GM21381 (cell line): ENCODE results near the gene CCDC40.
"Not testable (repeated sequence)": the region's sequence is repeated elsewhere in the genome, so short reads cannot be mapped to it uniquely, and the experiment has no call there.

Experiments
- ATAC-seq: cut with Tn5 transposase; IDR thresholded peaks from one replicate; pipeline ENCODE4 v1.9.1; 2021; ENCODE audit warnings: mild to moderate bottlenecking, moderate library complexity; ENCODE audit not compliant: unreplicated experiment

Gene CCDC40

DNA sequence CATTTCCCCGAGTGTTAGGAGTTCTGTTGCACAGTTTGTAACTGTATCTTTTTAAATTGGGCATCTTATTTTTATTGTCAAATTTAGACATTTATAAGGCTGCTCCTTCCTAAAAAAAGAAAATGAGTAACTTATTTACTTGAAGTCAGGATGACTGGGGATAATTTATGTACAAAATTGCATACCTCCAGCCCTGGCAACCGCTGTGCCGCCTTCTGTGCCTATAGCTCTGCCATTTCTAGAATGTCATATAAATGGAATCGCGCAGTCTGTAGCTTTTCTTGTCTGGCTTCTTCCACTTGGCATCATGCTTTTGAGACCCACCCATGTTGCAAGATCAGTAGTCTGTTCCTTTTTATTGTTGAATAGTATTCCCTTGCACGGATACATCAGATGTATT is 36.0 kb downstream of the CCDC40 start:
- ATAC-seq = no peak

DNA sequence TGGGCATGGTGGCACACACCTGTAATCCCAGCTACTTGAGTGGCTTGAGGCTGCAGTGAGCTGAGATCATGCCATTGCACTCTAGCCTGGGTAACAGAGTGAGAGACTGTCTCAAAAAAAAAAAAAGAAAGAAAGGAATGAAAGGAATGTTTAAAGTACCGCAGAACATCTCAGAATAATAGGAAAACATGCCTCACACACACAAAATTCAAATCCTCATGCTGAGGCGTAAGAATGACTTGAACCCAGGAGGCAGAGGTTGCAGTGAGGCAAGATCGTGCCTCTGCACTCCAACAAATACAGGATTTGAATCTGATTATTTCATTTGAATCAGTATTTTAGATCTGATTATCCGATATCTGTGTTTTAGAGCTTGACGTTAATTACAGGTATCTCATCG is 43.6 kb downstream of the CCDC40 start:
- ATAC-seq = no peak

DNA sequence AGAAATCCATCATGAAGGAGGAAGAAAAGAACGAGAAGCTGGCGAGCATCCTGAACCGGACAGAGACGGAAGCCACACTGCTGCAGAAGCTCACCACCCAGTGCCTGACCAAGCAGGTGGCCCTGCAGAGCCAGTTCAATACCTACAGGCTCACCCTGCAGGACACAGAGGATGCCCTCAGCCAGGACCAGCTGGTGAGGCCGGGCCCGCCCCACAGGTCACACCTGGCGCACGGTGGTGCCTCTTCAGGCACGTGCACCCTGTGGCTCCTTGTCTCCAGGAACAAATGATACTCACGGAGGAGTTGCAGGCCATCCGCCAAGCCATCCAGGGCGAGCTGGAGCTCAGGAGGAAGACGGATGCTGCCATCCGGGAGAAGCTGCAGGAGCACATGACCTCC is 45.2 kb downstream of the CCDC40 start:
- no peak for ATAC-seq

DNA sequence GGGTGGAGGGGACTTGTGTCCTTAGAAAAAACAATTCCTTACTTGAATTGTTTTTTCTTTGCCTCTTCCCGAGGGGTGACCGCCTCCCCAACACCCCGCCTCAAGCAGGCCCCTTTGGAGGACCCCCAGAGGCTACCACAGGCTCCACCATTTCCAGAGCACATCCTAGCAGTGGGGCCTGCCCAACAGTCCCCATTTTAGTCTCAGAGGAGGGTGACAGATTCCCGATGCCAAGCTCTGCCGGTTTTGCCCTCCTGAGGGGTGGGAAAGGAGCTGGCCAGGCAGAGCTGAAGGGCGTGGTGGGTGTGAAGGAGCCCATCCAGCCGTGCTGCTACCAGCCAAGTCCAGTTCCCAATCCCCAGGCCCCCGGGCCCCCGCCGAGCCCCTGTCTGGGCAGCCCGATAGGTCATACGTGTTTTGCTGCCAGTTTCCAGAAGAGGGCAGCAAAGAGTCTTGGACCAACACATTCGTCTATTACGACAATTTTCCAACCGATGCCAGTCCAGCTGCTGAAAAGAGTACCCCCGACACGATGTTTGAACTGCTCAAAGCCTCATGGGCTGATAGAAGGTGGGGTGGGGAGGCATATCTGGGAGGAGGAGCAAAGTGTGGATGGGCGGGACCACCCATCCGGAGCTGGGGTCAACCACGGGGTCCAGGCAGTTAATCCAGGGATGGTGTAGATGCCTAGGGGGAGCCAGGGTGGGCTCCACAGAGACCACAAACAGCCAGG is 46.1 kb downstream of the CCDC40 start:
- no peak for ATAC-seq

DNA sequence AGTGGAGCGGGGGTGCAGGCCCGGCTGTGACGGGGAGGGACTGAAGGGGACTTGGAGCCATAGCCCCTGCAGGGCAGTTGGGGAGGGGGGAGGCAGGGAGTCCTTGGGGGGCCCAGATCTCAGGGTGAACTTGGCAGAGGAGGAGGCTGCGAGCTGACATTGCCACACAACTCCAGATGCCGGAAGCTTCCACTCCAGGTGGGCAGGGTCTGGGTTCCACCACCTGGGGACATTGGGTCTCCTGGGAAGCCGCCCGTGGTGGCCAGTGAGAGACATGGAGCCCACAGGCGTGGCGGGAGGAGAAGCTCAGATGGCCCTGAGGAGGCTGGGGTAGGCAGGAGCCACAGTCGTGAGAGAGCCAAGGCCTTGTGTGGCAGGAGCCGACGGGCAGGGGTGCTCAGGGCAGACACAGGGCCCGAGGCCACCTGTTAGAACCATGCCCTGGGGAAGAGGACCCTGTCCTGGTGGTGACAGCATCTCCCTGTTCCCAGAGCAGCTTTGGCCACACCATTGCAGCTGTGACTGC is 46.8 kb downstream of the CCDC40 start:
- no peak for ATAC-seq

DNA sequence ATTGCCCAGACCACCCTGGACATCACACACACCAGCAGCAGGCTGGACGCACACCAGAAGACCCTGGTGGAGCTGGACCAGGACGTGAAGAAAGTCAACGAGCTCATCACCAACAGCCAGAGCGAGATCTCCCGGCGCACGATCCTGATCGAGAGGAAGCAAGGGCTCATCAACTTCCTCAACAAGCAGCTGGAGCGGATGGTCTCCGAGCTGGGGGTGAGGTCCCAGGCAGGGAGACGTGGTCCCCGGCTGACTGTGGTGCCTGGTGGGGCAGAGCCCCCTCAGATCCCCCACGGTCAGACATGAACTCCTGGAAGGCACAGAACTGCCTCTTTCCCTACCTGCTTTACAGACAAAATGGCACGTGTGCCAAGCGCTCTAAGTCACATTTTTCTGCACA is 48.3 kb downstream of the CCDC40 start:
- no peak for ATAC-seq

DNA sequence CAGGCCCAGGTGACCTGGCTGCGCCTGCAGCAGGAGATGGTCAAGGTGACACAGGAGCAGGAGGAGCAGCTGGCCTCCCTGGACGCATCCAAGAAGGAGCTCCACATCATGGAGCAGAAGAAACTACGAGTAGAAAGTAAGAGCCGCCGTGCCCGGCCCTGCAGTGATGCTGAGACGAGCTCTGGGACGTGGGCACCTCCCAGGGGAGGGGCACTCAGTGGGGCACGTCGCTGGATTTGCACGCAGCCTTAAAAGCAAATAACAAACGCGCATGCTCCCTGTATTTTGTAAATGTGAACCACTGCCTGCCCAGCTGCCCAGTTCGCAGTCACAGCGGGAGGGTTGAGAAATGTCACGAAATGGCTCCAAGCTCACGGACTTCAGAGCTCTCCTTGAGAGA is 49.6 kb downstream of the CCDC40 start:
- no peak for ATAC-seq

DNA sequence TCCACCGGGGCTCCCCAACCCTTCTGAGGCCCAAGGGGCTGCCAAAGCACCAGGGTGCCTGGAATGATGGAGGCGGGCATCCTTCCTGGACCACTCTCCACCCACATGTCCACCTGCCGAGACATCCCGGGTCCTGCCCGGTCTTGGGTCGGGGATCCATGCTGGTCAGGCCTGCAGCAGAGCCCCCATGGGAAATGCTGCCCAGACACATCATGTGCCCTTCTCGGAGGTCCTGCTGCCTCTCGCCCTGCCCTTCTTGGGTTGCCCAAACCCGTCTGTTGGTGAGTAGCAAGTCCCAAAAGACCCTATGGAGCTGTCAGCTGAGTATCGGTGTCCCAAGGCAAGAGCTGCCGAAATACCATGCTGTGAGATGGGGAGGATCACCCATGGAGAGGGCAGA is 50.2 kb downstream of the CCDC40 start:
- ATAC-seq = no peak

DNA sequence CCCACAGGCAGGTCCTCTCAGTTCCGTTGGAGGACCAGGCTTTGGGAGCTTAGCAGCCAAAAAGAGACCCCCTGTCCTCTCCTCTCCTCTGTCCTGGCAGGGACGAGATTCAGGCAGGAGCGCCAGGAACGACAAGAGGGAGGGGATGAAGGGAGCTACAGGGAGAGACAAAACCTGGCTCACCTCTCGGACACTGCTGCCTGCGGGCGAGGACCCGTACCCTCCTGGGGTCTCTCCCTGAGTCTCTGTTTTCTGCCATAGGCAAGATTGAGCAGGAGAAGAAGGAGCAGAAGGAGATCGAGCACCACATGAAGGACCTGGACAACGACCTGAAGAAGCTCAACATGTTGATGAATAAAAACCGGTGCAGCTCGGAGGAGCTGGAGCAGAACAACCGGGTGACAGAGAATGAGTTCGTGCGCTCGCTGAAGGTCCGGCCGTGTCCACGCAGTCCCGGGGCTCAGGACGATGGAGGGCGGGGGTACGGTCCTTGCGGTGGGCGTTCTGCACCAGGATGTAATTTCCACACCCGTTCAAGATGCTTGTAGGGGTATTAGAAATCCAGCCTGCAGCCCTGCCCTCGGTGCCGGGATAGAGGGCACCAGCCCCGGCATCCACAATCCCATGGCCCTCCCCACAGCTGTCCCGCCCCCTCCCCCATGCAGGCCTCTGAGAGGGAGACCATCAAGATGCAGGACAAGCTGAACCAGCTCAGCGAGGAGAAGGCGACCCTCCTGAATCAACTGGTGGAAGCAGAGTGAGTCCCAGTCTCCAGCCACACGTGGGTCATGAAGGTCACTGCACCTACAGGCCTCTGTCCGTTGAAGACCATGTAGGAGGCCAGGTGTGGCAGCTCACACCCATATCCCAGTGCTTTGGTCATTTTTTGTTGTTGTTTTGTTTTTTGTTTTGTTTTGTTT is 51.2 kb downstream of the CCDC40 start:
- no peak for ATAC-seq

DNA sequence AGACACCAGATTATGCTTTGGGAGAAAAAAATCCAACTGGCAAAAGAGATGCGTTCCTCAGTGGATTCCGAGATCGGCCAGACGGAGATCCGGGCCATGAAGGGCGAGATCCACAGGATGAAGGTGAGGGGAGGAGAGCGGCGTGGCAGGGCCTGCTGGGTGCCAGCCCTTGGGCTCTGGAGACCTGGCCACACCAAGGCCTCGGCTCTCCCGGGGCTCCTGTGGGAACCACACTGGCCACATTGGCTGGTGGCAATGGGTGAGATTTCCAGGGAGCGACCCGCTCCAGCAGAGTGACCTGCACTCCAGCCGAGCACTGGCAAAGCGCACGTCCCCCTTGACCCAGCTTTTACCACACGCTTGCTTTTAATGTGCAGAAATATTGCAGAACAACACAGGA is 53.3 kb downstream of the CCDC40 start:
- no peak for ATAC-seq

DNA sequence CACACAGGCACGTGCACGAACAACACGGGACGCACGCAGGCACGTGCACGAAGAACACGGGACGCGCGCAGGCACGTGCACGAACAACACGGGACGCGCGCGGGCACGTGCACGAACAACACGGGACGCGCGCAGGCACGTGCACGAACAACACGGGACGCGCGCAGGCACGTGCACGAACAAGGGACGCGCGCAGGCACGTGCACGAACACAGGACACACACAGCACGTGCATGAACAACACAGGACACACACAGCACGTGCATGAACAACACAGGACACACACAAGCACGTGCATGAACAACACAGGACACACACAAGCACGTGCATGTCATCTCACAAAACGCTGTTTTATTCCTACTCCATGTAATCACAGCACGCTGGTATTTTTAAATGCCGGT is 53.7 kb downstream of the CCDC40 start:
- ATAC-seq = not testable (repeated sequence)

DNA sequence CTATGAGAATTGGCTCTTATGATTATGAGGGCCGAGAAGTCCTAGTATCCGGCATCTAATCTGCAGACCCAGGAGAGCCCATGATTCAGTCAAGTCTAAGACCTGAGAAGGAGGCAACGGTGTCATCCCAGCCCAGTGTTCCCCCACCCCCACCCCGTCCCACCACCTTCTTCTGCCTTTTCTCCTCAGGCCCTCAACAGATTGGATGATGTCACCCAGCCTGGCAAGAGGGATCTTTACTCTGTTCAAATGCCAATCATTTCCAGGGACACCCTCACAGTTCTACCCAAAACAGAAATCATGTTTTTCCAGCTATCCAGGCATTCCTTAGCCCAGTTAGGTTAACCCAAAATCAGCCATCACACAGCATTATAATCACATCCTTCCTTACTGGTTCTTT is 54.9 kb downstream of the CCDC40 start:
- no peak for ATAC-seq

DNA sequence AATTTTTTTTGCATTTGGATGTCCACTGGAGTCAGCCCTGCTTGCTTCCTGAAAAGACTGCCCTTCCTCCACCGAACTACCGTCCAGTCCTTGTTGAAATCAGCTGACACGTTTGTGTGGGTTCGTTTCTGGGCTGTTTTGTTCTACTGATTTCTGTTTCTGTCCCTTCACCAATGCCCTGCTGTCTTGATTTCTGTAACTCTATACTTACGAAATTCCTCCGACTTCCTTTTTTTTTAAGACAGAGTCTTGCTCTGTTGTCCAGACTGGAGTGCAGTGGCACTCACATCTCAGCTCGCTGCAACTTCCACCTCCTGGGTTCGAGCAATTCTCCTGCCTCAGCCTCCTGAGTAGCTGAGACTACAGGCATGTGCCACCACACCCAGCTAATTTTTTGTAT is 56.5 kb downstream of the CCDC40 start:
- no peak for ATAC-seq

DNA sequence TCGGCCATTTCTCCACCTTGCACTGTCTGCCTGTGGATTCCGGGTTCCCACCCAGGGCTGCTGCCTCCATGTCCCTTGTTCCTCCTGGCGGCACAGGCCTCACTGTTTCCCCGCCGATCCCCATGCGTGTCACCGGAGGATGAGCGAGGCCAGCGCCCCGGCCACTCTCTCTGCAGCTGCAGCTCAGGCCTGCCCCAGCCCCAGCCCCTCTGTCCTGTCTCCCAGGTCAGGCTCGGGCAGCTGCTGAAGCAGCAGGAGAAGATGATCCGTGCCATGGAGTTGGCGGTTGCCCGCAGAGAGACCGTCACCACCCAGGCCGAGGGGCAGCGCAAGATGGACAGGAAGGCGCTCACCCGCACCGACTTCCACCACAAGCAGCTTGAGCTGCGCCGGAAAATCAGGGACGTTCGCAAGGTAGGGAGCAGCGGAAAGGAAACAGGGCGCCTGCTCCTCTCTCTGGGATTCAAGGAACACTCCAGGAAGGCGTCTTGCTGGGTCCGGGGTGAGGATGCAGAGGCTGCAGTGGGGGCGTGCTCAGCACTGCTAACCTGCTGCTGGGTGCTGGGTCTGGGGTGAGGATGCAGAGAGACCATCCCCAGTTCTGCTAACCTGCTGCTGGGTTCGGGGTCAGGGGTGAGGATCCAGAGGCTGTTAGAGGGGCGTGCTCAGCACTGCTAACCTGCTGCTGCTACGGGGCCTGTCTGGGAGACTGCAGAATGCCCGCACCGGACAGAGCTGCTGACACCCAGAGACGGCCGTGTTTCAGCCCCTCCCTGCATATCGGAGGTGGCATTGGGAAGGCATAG is 58.8 kb downstream of the CCDC40 start:
- no peak for ATAC-seq

DNA sequence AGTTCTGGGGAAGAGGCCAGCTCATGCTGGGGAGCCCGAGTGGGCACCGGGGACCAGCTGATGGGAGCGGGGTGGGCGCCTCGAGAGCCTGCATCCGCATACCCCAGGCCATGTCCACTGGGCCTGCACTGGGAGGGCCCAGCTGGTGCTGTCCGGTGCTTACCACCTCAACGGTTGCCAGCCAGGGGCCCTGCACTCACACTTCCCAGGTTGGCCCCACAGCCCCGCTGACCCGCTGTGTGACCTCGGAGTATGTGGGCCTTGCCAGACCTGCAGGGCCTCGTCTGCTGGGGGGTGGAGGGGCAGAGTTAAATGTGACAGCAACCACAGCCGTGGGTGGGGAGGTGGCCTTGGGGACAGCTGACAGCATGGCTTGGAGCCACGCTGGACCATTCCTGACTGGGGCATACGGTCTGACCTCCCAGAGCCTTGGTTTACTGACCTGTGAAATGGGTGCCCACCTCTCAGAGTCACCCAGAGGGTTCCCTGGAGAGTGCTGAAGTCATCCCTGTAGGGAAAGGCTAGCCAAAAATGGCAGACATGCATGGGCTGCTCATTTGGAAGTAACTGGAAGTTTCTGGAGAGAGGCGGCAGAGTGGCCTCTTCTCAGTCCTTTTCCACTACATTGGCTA is 59.5 kb downstream of the CCDC40 start:
- no peak for ATAC-seq

DNA sequence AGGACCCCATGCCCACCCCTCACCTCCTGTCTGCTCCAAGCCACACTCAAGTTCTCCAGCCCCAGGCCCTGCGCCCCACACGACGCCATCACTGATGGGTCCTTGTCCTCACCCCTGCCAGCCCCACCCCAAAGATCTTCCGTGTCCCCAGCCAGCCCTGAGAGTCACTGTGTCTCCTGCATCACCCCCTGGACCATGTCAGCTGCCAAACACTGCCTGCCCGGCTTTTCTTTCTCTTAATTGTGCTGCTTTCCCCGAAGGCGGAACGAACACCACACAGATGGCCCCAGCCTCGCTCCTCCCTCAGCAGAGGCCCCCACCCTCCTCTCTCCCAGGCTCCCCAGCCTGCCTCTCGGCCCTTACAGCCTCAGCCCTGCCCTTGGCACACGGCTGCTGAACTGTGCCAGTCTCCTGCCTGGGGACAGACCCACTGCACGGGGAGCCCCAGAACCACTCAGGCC is 60.1 kb downstream of the CCDC40 start:
- ATAC-seq = no peak

DNA sequence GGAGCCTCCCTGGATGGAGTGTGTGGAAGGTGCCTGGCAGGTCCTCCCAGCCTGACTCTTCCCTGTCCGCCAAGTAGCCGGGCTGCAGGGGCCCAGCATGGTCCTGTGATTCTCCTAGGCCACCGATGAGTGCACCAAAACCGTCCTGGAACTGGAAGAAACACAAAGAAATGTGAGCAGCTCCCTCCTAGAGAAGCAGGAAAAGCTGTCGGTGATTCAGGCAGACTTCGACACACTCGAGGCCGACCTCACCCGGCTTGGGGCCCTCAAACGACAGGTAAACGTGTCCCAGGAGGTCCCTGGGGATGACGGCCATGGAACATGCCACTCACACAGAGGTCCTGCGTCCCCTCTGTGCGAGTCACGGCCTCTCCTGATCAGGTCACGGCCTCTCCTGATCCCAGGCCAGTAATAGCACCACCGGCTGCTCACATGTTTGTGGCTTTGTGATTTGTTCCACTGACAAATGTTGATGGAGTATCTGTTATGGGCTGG is 60.7 kb downstream of the CCDC40 start:
- ATAC-seq = no peak

DNA sequence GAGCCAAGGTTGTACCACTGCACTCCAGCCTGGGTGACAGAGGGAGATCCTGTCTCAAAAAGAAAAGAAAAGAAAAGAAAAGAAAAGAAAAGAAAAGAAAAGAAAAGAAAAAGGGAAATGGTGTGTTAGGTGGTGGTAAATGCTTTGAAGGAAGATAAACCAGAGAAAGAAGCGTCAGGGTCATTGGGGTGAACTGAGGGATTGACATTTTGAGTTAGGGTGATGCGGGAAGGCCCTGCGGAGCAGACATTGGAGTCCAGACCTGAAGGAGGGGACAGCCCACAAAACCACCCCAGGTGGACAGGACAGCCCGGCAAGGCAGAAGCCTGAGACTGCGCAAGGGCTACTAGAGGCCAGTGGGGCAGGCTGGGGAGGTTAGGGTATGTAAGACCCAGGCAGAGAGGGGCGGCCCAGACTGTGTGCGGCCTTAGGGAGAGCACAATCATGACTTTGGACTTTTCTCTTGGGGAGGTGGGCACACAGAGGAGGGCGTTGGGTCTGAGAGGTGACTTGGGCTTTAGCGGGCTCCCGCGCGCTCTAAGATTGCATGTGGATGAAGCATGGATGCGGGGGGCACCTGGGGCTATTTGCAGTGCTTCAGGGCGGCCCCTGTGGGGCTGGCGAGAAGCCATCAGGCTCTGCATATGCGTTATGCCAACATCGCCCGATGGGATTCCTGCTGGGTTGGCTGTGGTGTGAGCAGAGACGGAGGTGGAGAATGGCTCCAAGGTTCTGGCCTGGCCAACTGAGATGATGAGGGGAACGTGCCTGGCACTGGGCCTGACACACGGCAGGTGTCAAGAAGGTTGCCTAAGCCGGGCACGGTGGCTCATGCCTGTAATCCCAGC is 61.6 kb downstream of the CCDC40 start:
- ATAC-seq = no peak

DNA sequence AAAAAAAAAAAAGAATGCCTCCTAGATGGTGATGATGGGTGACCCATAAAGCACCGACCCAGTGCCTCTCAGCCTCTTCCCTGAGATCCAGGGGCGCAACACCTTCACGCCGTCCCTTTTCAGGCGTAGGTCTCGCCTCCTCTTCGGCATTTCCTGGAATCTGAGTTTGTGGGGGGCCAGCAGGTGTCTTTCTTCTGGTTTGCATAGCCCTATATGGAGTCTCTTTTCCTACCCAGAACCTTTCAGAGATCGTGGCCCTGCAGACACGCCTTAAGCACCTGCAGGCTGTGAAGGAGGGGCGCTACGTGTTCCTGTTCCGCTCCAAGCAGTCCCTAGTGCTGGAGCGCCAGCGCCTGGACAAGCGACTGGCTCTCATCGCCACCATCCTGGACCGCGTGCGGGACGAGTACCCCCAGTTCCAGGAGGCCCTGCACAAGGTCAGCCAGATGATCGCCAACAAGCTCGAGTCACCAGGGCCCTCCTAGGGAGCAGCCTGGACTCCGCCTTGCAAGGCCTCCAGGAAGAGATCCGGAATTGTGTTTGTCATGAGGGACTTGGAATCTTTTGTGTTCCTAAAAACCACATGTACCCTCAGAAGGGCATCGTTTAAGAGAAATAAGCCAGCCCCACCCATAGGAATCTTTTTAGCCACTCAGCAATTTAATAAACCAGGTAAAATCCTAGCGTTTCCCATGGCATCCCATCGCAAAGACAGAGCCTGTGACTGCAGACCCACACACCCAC is 63.0 kb downstream of the CCDC40 start:
- ATAC-seq = no peak
